IPS-NIHi11 (cell line): ENCODE data around the gene DYNAP.
A peak's percentile ranks its signal among the peaks of the same experiment; 100 is the strongest.

Experiments
- DNase-seq: peaks from one replicate; pipeline ENCODE4 v3.0.0; 2012; ENCODE audit warnings: mixed read lengths, low spot score

The DYNAP gene, protein sequence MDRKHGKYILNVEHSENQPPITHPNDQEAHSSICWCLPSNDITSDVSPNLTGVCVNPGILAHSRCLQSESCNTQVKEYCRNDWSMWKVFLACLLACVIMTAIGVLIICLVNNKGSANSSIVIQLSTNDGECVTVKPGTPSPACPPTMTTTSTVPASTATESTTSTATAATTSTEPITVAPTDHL

DNA sequence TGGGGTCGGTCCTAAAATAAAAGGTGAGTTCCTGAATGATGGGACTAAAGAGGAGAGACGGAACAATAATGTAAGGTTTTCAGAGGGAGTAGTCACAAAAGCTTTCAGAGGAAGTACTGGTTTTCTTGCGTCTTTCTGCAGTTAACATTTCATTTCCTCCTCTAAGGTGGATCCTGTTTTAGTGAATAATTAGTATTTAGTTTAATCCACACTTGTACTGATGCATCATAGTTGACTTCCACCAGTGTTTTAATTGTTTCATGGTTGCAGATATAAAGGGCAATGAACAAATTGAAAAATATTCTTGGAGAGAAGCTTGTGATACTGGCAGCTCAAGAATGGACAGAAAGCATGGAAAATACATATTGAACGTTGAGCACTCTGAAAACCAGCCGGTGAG is at the start of gene DYNAP:
TSS of gene DYNAP (plus strand) at position 301 of the 400 bp plus-strand sequence. CDS start at position 339, 38 bp downstream.
- no peak for DNase-seq

DNA sequence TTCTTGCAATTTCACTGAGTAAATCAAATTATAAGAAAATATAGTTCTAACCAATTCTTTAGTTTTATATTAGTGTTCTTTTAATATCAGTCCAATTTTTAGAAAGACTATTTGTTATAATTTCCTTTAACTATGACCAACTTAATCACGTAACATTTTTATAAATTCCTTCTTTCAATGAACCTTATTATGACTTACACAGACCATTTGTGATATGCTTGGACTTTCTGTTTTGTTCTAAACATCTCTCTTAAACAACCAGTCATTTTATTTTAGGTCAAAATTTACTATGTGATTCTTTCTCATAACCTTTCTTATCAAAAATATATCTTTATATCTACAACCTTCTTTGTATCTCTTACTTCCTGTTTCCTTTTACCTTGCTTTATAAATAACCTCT is 39.5 kb upstream of the DYNAP start:
- DNase-seq, result no peak

DNA sequence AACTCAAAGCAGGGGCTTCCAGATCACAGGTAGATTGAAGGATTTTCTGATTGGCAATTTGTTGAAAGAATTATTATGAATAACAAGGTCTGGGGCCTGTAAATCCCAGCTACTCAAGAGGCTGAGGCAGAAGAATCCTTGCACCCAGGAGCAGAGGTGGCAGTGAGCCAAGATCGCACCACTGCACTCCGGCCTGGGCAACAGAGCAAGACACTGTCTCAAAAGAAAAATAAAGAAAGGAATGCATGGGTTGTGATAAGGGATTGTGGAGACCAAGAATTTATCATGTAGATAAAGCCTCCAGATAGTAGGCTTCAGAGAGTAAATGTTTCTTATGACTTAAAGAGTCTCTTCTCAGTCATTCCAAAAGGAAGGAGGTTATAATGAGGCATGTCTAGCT is 35.8 kb upstream of the DYNAP start:
- DNase-seq, result no peak

DNA sequence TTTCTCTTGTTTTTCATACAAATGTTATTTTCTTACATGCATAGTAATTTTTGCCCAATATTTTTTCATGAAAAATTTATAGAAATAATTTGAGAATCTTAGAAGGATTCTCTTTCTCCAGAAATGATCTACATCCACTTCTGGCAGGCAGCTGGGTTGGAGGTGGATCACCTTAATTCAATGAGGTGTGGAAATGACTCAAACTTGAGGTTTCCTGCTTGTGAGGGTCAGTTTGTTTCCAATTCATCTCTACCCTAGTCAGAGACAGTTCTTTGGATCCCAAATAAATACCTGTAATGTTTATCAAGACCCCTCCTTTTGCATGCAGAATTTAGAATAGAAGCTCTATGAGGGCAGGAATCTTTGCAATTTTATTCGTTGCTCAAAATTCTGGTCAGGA is 35.0 kb upstream of the DYNAP start:
- DNase-seq, result no peak

DNA sequence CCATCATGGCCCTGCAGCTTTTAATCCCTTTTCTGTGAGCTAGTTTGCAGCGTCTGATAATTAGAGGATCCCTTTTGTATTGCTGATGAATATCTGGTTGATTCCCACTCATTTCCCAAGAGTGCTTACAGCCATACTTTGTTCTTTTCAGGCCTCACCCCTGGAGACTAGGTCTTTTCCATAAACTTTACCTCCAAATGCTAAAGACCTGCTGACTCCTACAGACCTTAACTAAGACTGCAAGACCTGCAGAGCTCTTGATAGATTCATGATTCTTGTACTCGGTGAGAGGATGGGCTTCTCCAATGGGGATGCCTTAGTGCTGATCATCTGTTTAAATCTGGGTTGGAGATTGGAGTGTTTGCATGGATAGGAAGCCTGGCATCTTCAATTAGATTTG is 33.1 kb upstream of the DYNAP start:
- DNase-seq, result peak; percentile 14

DNA sequence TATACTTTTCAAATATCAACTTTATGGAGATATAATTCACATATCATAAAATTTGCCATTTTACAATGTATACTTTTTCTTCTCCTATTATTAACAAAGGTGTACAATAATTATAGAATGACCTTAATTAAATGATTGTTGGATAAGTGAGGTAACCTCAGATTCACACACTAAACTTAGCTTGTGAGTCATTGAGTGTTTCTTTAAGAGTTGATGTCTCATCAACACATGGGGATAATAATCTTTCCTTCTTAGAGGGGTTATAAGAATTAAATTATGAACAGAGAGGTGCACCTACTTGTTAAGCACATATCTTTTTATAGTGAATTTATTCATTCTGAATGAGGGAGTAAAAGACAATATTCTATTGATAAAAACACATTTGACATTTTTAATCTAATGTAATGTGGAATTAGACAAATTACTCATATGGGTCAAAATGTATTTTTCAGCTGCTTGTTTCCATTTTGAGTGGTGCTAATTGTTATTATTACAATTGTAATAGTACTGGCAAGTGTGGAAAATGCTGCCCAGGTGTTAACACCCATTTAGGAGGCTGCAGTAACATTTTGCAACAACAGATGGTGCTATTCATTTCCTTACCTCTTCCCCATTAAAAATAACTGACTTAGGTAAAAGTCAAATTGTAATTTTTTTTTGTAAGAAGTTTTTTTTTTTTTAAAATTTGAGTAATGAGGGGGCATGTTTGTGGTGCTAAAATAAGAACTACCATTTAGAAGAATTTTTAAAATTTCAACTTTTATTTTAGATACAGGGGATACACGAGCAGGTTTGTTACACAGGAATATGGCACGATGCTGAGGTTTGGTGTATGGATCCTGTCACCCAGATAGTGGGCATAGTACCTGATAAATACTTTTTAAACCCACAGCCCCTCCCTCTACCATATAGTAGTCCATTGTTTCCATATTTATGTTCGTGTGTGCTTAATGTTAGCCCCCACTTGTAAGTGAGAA is 32.1 kb upstream of the DYNAP start:
- peak; percentile 52 for DNase-seq

DNA sequence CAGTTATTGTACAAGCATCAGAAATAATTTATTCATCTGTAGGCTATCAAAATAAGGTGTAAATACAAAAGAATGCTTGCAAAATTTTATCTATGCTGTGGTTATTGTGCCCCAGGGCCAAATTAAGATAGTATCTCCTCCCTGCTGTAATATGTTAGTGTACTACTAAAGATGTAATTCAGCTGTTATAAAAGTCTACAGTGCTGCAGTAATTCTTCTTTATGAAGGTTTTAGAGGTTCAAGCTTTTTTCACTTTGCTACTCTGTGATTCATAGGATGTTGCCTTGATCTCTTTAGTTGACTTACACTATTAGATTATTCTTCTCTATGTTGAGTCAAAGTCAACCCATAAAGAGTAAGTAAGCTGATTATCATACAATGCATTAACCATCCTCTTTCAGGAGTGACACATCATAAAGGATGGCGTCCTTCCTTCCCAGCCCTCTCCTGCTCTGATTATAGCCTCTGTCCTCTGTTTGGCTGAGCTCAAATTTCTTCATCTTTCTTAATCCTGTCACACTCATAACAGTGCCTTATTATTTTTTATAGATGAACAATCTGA is 29.3 kb upstream of the DYNAP start:
- no peak for DNase-seq

DNA sequence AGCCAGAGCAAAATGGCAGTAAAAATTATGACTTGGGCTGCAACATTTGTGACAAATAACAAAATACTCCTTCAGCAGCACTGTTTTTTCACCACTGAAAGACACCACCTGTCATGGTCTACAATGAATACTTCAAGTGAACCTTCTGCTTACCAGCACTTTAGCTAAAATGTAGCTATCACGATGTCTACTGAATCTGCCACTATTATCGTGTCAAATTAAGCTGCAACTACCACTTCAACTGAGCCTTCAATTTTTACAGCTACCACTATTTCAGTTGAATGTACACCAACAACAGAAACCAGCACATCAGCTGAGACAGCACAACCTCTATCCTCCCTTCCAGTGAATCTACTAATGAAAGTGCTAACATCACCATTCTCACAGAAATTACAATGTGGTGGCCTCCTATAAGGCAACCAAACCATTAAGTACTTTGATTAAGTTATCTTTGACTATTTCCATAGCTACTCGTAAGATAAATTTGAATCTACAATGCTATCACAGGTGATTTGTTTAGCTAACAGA is 10.8 kb upstream of the DYNAP start:
- DNase-seq, result no peak

DNA sequence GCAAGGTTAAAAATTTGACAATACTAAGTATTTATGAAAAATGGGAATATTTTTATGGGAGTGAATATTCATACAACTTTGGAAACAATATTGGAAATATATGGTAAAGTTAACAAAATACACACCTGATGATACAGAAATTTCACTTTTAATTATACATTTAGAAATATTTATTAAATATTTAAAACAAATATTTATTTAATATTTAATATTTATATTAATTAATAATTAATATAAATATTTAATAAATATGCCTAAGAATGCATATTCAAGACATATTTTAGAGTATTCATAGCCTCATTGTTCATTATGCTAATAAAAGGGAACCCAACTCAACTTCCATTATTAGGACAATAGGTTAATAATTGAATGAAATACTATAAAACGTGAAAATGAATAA is 7.0 kb upstream of the DYNAP start:
- no peak for DNase-seq

DNA sequence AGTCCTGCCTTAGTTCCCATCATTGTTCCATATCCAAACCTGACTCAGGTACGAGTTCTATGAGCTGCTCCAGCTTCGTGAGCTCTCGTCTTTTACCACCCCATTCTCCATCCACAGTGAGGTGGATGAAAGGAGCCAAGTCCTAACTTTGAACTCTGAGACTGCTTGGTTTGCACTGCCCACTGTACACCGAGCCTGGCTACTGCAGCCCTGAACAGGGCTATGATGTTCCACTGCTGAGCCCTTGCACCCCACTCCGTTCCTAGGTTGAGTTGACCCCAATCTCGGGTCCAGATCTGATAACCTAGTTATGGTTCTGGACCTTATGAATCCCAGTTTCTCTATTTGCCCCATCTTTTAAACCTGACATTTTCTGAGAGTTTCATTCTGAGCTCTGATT is 5.3 kb upstream of the DYNAP start:
- no peak for DNase-seq

DNA sequence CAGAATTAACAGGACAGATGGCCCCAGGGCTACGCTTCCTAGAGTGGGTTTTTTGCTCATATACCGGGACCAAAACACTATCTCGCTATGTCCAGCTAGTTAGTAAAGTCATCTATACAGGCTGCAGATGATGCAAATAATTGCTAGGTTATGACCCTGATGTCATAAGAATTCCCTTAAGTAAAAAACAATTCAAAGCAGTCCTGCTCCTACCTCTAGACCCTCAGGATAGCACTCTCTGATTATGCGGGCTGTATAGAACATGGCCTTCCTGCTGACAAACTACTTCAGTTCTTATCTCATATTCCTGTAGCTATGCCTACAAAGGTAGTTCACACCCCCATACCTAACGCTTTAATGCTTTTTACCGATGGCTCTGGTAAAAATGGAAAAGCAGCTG is 13.2 kb downstream of the DYNAP start:
- no peak for DNase-seq

DNA sequence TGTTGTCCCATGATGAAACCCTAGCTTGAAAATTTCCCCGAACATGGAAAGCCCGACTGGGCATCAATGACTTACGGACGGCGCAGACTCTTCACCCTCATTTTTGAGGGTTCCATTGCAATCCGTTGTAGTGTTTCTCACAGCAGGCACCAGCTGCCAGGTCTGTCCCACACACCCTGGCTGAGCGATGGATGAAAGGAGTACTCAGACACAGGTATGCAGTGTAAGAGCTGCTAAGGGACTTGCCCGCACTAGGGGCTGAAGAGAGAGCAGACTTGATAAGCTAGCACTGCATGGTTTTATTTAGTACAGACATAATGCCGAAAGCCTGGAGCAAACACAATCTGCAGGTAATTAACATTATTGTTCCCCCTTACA is 15.8 kb downstream of the DYNAP start:
- DNase-seq, result no peak

DNA sequence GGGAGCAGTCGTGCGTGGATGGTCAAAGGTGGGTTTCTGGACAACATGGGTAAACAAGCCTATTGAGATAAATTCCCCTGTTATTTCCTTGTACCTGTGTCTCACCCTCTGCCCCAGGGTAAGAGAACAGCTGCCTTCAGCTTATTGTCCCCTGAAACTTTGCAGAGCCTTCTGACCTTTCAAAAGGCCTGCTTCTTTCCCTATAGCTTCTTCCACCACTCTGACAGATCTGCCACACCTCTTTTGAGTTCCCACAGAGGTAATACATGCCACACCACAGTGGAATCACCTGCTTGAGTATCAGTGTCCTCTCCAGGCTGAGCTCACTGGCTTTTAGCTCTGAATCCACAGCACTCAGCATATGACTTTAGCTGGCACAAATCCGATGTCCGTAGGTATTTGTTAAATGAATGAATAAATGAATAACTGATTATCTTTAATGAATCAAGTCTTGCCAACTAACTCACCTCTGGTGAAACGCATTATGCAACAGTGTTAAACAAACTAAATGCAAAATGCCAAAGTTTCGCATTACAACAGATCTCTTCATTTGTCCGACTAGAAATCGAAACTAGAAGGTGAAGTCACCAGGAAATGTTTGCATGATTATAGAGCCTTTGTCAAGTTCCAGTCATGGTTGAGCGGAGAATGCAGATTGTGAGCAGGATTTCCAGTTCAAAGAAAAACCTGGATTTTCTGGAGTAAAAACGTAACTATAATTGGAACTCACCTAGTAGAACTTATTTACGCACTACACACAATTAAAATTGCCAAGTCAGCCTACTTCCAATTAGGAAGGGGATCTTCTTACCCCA is 16.4 kb downstream of the DYNAP start:
- peak; percentile 42 for DNase-seq

DNA sequence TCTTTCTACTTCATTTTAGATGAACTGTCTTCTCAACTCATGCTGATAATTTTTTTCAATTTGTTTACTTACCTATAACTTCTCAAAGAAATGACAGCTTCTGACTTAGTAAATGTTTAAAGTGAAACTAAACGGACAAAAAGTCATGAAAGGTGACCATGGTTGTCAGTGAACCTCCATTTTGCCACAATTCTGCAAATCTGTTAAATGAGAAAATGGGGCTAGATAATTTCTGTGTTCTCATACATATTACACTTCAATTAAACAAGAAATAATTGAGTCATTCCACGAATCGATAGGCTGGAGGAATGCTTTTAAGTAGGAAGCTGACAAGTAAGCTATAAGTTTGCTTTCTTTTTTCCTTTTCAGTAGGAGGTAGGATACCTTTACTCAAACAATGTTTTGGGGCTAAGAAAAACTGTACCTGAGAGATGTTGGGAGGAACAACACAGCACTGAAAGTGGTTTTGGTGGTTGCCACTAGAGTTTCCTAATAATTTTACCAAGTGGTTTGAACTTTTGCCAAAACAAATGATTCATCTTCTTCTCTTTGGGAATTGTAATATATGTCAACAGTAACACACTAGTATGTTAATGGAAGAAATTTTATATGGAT is 17.1 kb downstream of the DYNAP start:
- DNase-seq, result no peak

DNA sequence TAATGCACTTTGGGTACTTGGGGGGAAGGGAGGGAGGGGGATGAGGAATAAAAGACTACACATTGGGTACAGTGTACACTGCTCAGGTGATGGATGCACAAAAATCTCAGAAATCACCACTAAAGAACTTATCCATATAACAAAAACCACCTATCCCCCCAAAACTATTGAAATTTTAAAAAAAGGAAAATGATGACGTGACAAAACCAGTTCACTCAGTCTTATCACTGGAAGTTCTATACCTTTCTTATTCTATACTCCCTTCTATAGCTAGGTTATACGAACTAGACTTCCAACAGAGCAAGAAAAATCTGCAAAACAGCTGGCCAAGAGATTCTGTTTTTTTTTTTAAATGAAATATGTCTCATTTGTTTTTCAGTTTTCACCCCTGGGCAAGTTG is 20.8 kb downstream of the DYNAP start:
- DNase-seq, result no peak

DNA sequence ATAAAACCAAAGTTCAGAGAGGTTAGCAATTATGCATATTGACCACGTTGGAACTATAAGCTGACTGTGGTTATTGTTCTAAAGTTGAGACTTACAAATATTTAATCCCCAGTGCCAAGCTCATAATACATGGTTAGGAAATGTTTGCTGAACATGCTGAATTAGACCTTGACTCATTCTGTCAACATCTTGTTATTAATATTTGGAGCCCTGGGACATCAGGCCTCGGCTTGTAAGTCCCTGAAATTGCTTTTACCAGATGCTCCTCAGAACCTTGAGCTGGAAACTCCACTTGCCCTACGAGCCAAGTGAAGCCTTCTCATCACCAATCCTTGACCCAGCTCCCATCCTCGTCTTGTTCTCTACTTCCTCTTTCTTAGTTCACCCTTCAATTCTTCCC is 21.2 kb downstream of the DYNAP start:
- DNase-seq, result no peak

DNA sequence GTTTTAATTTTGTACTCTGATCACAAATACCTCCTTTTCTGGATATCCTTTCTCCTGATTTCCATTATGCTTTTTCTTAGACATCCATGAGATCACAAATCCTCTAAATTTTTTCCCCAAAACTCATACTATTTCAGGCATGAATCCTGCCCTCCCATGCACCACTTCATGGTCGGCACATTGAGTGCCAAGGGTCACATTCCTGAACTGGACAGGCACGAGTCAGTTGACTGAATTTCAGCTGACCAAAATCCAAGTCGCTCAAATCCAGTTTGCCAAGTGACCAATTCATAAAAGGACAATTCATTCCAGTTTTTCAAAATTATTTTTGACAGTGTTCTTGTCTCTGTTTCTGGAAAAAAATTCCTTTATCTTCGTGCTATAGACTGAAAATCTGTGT is 22.1 kb downstream of the DYNAP start:
- DNase-seq, result no peak

DNA sequence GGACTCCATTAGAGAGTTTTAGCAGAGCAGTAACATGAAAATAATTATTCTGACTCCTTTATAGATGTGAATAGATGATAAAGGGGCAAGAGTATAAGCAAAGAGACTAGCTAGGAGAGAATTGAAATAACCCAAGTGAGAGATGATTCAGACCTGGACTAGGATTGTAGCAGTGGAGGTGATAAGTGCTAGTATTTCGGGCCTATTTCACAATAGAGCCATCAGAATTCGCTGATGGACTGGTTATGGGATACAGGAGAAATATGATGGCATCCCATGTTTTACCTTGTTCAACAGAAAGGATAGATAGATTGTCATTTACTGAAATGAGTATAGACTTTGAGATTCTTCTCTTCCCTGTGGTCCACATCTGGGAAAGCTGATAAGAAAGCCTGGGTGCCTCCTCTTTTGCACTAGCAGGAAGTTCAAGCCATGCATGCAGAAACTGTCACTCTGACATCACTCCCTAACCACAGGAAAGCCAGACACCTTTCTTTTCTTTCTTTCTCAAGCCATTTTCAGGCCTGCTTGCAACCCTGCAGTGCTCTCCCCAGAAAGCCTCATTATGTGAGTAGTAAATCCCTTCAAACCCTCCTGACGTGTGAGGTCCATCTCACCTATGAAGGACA is 25.3 kb downstream of the DYNAP start:
- DNase-seq, result no peak

DNA sequence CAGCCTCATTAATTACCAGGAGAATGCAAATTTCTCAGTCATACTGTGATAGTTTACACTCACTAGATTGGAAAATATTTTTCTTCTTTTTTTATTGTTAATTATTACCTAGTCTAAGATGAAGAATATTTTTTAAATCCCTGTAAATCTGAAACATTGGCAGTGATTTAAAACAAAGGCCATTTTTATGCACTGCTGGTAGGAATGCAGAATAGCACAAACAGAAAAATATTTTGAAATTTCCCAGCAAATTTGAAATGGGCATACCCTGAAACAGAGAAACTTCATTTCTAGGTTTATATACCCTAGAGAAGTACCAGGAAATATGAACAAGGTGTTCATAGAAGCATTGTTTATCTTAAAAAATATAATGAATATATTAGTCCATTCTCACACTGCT is 31.0 kb downstream of the DYNAP start:
- DNase-seq, result no peak

DNA sequence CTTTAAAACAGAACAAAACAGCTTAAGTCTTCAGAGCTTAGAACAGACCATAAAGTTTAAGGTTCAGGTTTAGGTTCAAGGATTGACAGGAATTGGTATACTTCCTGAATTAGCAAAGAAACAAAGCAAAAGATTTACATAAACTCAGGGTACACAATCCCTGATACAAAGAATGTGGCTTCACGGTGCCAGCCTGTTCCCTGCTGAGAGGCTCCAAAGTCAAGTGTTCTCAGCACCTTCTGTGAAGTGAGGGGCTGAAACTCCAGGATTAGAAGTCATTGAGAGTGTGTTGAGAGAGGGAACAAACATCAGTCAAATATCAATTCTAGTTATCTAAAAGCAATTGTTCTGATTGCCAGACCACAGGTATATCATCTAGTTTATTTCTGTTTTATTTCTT is 35.7 kb downstream of the DYNAP start:
- DNase-seq, result no peak

DNA sequence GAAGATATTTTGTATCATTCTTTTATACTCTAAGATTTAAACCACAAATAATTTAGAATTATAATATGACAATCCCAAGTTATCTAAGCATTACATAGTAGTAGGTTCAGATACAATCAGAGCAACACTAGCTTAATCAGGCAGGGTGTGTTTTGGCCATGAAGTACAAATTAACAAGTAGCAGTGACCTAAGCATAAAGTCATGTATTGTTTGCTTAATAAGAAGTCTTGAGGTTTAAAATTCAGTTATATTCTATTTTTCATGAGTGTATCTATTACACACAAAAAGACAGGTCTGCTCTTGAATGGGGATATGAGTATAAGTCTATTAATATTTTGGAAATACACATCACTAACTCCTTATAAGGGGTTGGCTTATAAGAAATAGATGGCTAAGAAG is 39.9 kb downstream of the DYNAP start:
- no peak for DNase-seq
